NT2/D1 (cell line): ENCODE results near the gene WBP4.

Experiments
- YY1 ChIP-seq: IDR thresholded peaks from 2 replicates; pipeline ENCODE4 v1.6.1; 2011; ENCODE audit not compliant: insufficient read length, insufficient read depth
- ZNF274 ChIP-seq: IDR thresholded peaks from 2 replicates; pipeline ENCODE4 v1.6.1; 2011; ENCODE audit warnings: mild to moderate bottlenecking, low read depth, low read length

GRCh38 chr13:41107584-41108014, 46.3 kb downstream of the WBP4 start:
- TF ChIP-seq ZNF274 (no peak), YY1 (no peak)
